Retinal pigment epithelial cell (primary cell): Measurements from ENCODE around the gene PYCARD.

ENCODE experiments used
- DNase-seq: peaks from one replicate; pipeline ENCODE4 v3.0.0-alpha.2; 2010; ENCODE audit warnings: low read depth
- H3K4me3 ChIP-seq: 2 replicates; pipeline ENCODE4 v1.5.1; 2011; ENCODE audit warnings: mild to moderate bottlenecking, low read length, control low read depth, moderate library complexity
- CTCF ChIP-seq: conservative IDR thresholded peaks from 2 replicates; pipeline ENCODE4 v1.5.1; 2011; ENCODE audit warnings: low read depth, low read length, control low read depth, inconsistent platforms

PYCARD gene

GRCh38 chr16:31242206-31242605, 39.6 kb upstream of the PYCARD start:
- no peak for TF ChIP-seq CTCF
- H3K4me3 ChIP-seq = no peak overlapping the region
- DNase-seq = no peak

DNA sequence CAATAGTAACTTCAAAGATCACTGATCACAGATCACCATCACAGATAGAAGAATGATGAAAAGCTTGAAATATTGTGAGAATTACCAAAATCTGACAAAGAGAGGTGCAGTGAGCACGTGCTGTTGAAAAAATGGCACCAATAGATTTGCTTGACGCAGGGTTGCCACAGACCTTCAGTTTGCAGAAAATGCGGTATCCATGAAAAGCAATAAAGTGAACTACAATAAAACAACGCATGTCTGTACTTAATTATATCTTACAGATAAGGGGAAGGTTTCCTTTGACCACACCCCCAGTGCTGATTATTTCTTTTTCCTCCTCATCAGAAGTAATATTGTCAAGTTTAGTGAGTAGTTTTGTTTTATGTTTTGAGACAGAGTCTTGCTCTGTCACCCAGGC, 35.5 kb upstream of the PYCARD start:
- no peak for TF ChIP-seq CTCF
- no peak for DNase-seq
- H3K4me3 ChIP-seq = no peak overlapping the region

GRCh38 chr16:31229501-31229900, 26.9 kb upstream of the PYCARD start:
- TF ChIP-seq CTCF = no peak
- no peak for DNase-seq
- no peak overlapping the region for H3K4me3 ChIP-seq

DNA sequence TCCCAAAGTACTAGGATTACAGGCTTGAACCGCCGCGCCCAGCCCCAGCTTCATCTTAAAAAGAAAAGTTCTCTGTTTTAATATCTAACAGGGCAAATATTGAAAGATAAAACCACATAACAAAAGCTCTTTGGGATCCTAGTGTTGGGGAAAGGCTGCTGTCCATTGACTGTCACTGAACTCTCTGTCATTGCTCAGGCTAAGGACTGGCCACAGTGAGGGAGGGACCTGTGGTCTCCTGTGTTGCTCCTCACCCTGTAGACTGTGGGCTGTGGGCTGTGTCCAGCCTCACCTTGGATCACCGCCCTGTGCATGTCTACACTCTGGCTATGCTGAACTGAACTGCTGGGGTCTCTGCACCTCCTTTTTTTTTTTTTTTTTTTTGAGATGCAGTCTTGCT, 25.6 kb upstream of the PYCARD start:
- no peak for TF ChIP-seq CTCF
- no peak for DNase-seq

GRCh38 chr16:31225193-31225592, 22.6 kb upstream of the PYCARD start:
- H3K4me3 ChIP-seq = no peak overlapping the region
- no peak for TF ChIP-seq CTCF
- DNase-seq = no peak

More for the DNA sequence above, 25.6 kb upstream of the PYCARD start:
- H3K4me3 ChIP-seq = no peak overlapping the region

- TF ChIP-seq CTCF = no peak
- DNase-seq = no peak
- no peak overlapping the region for H3K4me3 ChIP-seq
Measured at GRCh38 chr16:31224092-31224955, 21.8 kb upstream of the PYCARD start.

DNA sequence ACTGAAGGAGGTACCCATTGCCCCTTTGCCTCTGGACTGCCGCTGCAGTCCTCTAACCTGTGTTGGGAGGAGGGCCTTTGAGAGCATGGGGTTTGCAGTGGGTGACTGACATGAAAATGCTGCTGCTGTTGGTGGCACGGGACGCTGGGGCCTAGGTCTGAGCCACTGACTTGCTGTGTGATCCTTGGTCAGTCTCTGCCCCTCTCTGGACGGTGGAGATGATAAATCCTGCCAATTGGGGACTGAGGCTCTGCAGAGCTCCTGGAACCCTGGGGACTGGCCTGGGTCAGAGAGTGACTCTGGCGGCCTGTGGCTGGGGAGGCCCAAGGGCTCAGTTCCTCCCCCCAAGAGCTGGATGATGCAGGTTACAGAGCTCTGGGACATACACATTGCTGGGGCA, 20.5 kb upstream of the PYCARD start:
- TF ChIP-seq CTCF = no peak
- no peak for DNase-seq
- H3K4me3 ChIP-seq = no peak overlapping the region
